Kidney epithelial cell (primary cell): ENCODE data around the gene FER. TPM values are rescaled to one million over a fixed set of nuclear protein-coding genes. Genes with fewer than 3 reads are reported as not detected.

Experiments used
- DNase-seq: peaks from one replicate; pipeline ENCODE4 v3.0.0-alpha.2; 2010; ENCODE audit warnings: low read depth
- H3K27me3 ChIP-seq: 2 replicates; pipeline ENCODE4 v1.6.0; 2011; ENCODE audit warnings: low read length; ENCODE audit not compliant: control insufficient read depth, insufficient read depth
- H3K36me3 ChIP-seq: 2 replicates; pipeline ENCODE4 v1.5.1; 2011; ENCODE audit warnings: low read length; ENCODE audit not compliant: control insufficient read depth, insufficient read depth
- H3K4me3 ChIP-seq: 2 replicates; pipeline ENCODE4 v1.5.1; 2011; ENCODE audit warnings: low read depth, mild to moderate bottlenecking, control low read depth, low read length
- total RNA-seq: library from RNA; depleted of rRNA; stranded (reverse); fragments of >200 nt; gene quantifications from 2 replicates; pipeline ENCODE4 v1.2.3, GENCODE V29; 2015
- TF ChIP-seq, protein P1 (sequence below): IDR thresholded peaks from 2 replicates; pipeline ENCODE4 v1.5.1; 2011; ENCODE audit warnings: mild to moderate bottlenecking, moderate library complexity, low read length, control low read depth, inconsistent platforms; ENCODE audit not compliant: insufficient read depth, poor library complexity, severe bottlenecking

Gene FER
- total RNA-seq, 1 donor from 2014 or later, result 15.1 TPM

DNA sequence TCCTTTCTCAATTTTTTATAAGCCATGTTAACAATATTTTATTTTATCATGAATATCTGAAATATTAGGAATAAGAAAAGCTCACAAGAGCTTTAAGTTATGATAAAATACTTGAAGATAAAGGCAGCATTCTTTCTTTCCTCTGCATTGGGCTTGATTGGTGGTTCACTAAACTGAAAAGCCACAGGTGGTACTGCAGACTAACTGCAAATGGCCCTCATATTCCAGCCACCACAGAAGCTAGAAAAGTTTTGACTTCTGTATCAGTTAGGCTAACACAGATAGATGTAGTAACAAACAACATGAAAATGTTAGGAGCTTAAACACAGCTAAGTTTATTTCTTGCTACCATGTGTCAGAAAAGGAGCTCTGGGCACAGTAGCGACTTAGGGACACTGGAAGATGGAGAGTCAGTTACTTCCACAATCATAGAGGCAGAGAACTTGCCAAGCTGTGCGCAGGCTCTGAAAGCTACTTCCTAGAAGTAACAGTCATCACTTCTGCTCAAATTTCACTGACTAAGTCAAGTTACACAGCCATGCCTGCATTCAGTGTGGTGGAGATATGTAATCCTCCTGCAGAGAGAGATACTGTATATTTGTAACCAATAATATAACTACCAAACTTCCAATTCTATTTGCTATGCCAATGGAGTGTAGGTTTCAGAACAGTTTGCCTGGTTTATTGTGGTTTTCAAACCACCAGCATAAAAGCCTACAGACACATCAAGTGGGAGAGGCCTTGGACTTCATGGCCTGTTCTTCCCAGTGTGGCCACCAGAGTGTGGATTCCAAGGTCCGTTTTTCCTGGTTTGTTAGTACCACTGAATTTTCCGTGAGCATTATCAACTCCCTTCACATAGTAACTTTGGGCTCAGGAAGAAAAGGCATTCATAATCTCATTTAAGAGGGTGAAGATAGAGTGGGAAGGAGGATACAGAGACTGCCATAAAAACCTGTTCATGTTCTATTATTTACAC, 393.8 kb downstream of the FER start:
- TF ChIP-seq, protein P1, sequence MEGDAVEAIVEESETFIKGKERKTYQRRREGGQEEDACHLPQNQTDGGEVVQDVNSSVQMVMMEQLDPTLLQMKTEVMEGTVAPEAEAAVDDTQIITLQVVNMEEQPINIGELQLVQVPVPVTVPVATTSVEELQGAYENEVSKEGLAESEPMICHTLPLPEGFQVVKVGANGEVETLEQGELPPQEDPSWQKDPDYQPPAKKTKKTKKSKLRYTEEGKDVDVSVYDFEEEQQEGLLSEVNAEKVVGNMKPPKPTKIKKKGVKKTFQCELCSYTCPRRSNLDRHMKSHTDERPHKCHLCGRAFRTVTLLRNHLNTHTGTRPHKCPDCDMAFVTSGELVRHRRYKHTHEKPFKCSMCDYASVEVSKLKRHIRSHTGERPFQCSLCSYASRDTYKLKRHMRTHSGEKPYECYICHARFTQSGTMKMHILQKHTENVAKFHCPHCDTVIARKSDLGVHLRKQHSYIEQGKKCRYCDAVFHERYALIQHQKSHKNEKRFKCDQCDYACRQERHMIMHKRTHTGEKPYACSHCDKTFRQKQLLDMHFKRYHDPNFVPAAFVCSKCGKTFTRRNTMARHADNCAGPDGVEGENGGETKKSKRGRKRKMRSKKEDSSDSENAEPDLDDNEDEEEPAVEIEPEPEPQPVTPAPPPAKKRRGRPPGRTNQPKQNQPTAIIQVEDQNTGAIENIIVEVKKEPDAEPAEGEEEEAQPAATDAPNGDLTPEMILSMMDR, result no peak
- DNase-seq, result no peak
- Histone ChIP-seq H3K27me3 (no peaks in the 10 kb centered on the region), H3K36me3 (no peaks in the 10 kb centered on the region), H3K4me3 (no peak overlapping the region)

DNA sequence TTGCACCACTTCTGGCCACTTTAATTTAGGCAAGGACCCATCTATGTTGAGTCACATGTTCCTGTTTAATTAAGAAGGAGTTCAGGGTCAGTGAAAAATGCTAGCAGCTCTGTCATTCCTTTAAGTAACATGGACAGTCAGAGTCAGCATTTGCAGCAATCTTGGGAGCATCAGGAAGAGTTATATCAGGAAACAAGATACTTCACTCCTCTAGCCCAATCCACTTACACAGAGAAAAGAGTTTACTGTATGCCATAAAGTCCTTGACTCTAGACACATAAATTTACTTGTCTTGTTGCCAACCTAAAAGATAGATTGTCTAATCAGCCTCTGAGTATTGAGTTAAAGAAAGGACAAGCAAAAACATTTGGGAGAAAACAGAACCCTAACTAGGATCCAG, 395.3 kb downstream of the FER start:
- no peak for DNase-seq

DNA sequence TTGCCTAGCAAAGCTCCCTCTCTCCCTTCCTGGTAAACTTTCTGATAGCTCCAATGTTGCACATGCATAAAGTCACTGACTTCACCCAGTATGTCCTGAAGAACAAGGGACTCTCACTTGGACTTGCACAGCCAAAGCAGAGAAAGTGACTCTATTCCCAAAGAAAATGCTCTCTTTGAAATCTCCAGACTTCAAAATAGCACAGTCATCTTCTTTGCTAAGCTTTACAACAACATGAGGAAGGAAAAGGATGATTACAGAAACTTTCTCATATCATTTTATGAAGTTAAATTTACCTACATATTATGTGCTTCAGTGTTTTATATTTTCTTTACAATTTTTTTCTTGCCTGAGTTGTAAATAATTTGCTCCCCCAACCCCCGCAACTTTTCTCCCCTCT, 397.4 kb downstream of the FER start:
- TF ChIP-seq, protein P1, result no peak
- Histone ChIP-seq H3K36me3 (no peaks in the 10 kb centered on the region), H3K4me3 (no peak overlapping the region), H3K27me3 (no peaks in the 10 kb centered on the region)
- DNase-seq, result no peak

More for the DNA sequence above, 395.3 kb downstream of the FER start:
- TF ChIP-seq, protein P1, result no peak
- no peak overlapping the region for H3K4me3 ChIP-seq
- H3K36me3 ChIP-seq, result no peaks in the 10 kb centered on the region
- H3K27me3 ChIP-seq, result no peaks in the 10 kb centered on the region

DNA sequence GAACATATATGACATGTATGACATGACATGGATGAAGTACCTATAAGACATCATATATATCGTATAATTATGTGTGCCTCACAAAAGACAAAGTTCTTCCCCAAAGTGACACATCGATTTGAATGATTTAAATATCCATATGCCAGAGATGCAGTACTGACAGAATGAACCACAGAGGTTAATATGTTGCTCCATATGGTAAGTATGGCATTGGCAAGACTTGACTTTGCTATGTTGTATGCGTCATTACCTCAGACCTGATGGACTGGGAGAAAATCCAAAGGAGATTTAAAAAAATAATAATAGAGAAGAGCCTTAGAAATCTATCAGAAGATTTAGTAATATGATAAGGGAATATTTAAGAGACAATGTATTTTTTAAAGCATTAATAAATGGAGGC, 398.9 kb downstream of the FER start:
- DNase-seq, result no peak
- Histone ChIP-seq H3K27me3 (no peaks in the 10 kb centered on the region), H3K4me3 (no peak overlapping the region), H3K36me3 (no peaks in the 10 kb centered on the region)
- TF ChIP-seq, protein P1, result no peak

DNA sequence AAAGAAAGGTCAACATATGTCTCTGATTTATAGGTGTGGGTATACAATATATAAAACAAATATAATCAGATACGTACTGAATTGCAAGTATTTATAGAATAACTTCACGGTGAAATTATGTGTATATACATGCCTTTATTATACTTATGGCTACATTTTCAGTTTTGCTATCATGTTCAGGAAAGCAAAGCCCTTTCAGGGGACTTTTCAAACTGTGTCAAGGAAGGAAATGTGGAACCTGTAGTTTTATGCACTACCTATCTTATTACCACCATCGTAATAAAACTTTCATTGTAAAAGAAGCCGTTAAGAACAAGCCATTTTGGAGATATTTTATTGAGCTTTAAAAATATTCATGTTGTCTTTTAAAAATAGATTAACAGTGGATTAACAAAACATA, 404.9 kb downstream of the FER start:
- no peaks in the 10 kb centered on the region for H3K36me3 ChIP-seq

More for the DNA sequence above, 404.9 kb downstream of the FER start:
- TF ChIP-seq, protein P1, result no peak
- DNase-seq, result no peak
- H3K27me3 ChIP-seq, result no peaks in the 10 kb centered on the region
- H3K4me3 ChIP-seq, result no peak overlapping the region
